ENCODE data around the gene KCNJ18.
"Not testable (repeated sequence)": the region's sequence is repeated elsewhere in the genome, so short reads cannot be mapped to it uniquely, and the experiment has no call there.

- TF ChIP-seq EZH2 (IDR thresholded peaks at IDR 0.05; ENCODE audit: borderline replicate concordance); EZH2phosphoT487 (IDR thresholded peaks at IDR 0.05; ENCODE audit: low read depth, severe bottlenecking, unreplicated experiment): not testable (repeated sequence)
- TF ChIP-seq, protein P1, sequence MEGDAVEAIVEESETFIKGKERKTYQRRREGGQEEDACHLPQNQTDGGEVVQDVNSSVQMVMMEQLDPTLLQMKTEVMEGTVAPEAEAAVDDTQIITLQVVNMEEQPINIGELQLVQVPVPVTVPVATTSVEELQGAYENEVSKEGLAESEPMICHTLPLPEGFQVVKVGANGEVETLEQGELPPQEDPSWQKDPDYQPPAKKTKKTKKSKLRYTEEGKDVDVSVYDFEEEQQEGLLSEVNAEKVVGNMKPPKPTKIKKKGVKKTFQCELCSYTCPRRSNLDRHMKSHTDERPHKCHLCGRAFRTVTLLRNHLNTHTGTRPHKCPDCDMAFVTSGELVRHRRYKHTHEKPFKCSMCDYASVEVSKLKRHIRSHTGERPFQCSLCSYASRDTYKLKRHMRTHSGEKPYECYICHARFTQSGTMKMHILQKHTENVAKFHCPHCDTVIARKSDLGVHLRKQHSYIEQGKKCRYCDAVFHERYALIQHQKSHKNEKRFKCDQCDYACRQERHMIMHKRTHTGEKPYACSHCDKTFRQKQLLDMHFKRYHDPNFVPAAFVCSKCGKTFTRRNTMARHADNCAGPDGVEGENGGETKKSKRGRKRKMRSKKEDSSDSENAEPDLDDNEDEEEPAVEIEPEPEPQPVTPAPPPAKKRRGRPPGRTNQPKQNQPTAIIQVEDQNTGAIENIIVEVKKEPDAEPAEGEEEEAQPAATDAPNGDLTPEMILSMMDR (IDR thresholded peaks at IDR 0.05; ENCODE audit: poor library complexity), result not testable (repeated sequence)
These were observed 362 bp downstream of the KCNJ18 start for GRCh38 chr17:21692704-21693065.
